Myocyte (in vitro differentiated cells): ENCODE results near the gene HLA-DPA1. TPM values are rescaled to one million over a fixed set of nuclear protein-coding genes. Genes with fewer than 3 reads are reported as not detected.
"Not testable (repeated sequence)": the region's sequence is repeated elsewhere in the genome, so short reads cannot be mapped to it uniquely, and the experiment has no call there.

Source experiments
- DNase-seq: peaks from one replicate; pipeline ENCODE4 v3.0.0-alpha.2; 2012; ENCODE audit warnings: low read depth
- total RNA-seq: library from RNA; depleted of rRNA; stranded (reverse); fragments of >200 nt; gene quantifications from 2 replicates; pipeline ENCODE4 v1.2.3, GENCODE V29; 2014

The HLA-DPA1 gene
- total RNA-seq, 1 donor from 2014 or later, result 0.27 TPM

GRCh38 chr6:33065312-33065711 lies 8.1 kb downstream of the HLA-DPA1 start:
- no peak for DNase-seq

- no peak for DNase-seq
Observed at GRCh38 chr6:33064723-33065122, 8.7 kb downstream of the HLA-DPA1 start.

- not testable (repeated sequence) for DNase-seq
Observed at GRCh38 chr6:33063435-33063834, 10.0 kb downstream of the HLA-DPA1 start.

- no peak for DNase-seq
Observed at GRCh38 chr6:33061987-33062386, 11.5 kb downstream of the HLA-DPA1 start.

- DNase-seq, result no peak
Observed at GRCh38 chr6:33057222-33058150, 16.0 kb downstream of the HLA-DPA1 start.

- no peak for DNase-seq
Observed at GRCh38 chr6:33053230-33053629, 20.2 kb downstream of the HLA-DPA1 start.

GRCh38 chr6:33052627-33053026 lies 20.8 kb downstream of the HLA-DPA1 start:
- no peak for DNase-seq

GRCh38 chr6:33050014-33050810 lies 23.2 kb downstream of the HLA-DPA1 start:
- DNase-seq, result peak; percentile 74

- no peak for DNase-seq
Observed at GRCh38 chr6:33049323-33050013, 24.0 kb downstream of the HLA-DPA1 start.

- no peak for DNase-seq
Observed at GRCh38 chr6:33040157-33040556, 33.3 kb downstream of the HLA-DPA1 start.

- no peak for DNase-seq
Observed at GRCh38 chr6:33036535-33036934, 36.9 kb downstream of the HLA-DPA1 start.

GRCh38 chr6:33034554-33034953 lies 38.9 kb downstream of the HLA-DPA1 start:
- no peak for DNase-seq

GRCh38 chr6:33030245-33030644 lies 43.2 kb downstream of the HLA-DPA1 start:
- no peak for DNase-seq

- DNase-seq, result peak; percentile 16
Observed at GRCh38 chr6:33029328-33030184, 43.9 kb downstream of the HLA-DPA1 start.

- no peak for DNase-seq
Observed at GRCh38 chr6:33028220-33028849, 45.1 kb downstream of the HLA-DPA1 start.

GRCh38 chr6:33024521-33024920 lies 48.9 kb downstream of the HLA-DPA1 start:
- no peak for DNase-seq

- DNase-seq, result no peak
Observed at GRCh38 chr6:33023536-33023935, 49.9 kb downstream of the HLA-DPA1 start.

- DNase-seq, result no peak
Observed at GRCh38 chr6:33021917-33022316, 51.5 kb downstream of the HLA-DPA1 start.

GRCh38 chr6:33019372-33019771 lies 54.1 kb downstream of the HLA-DPA1 start:
- DNase-seq, result no peak

GRCh38 chr6:33018904-33019303 lies 54.5 kb downstream of the HLA-DPA1 start:
- peak; percentile 43 for DNase-seq
